Measurements from ENCODE around the gene NR5A2. TPM values are rescaled to one million over a fixed set of nuclear protein-coding genes. Genes with fewer than 3 reads are reported as not detected.

NR5A2 gene
- total and polyA plus RNA-seq, 10 of the 15 experiments (the other 5 are each of a cell fraction or from before 2014, with no cell fraction given): 0.02 to 0.60 (median 0.15) TPM; not detected in 1

DNA sequence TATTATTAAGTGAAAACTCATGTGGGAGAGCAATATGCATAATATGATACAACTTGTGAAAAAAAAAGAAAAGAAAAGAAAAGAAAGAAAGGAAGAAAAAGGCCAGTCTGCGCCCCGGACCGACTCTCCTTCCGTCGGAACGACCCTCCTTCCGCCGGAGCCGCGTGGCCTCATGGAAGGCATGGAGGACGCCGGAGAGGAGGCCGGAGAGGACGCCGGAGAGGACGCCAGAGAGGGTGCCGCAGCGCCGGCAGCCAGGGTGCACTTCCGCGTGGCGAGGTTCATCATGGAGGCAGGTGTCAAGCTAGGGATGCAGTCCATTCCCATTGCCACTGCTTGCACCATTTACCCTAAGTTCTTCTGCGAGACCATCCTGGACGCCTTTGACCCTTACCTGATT is 185.9 kb downstream of the NR5A2 start:
- peaks cover 7% of the 10 kb centered on the region for H3K4me1 ChIP-seq (ENCODE audit: control insufficient read depth, insufficient read depth, low read length)
- TF ChIP-seq, protein P1, sequence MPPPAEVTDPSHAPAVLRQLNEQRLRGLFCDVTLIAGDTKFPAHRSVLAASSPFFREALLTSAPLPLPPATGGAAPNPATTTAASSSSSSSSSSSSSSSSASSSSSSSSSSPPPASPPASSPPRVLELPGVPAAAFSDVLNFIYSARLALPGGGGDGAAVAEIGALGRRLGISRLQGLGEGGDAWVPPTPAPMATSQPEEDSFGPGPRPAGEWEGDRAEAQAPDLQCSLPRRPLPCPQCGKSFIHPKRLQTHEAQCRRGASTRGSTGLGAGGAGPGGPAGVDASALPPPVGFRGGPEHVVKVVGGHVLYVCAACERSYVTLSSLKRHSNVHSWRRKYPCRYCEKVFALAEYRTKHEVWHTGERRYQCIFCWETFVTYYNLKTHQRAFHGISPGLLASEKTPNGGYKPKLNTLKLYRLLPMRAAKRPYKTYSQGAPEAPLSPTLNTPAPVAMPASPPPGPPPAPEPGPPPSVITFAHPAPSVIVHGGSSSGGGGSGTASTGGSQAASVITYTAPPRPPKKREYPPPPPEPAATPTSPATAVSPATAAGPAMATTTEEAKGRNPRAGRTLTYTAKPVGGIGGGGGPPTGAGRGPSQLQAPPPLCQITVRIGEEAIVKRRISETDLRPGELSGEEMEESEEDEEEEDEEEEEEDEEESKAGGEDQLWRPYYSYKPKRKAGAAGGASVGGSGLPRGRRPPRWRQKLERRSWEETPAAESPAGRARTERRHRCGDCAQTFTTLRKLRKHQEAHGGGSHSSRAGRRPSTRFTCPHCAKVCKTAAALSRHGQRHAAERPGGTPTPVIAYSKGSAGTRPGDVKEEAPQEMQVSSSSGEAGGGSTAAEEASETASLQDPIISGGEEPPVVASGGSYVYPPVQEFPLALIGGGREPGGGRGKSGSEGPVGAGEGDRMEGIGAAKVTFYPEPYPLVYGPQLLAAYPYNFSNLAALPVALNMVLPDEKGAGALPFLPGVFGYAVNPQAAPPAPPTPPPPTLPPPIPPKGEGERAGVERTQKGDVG (CRISPR knock-in tag; IDR thresholded peaks at IDR 0.05): no peak
- TF ChIP-seq KAT2A (conservative IDR thresholded peaks at IDR 0.05; ENCODE audit: control insufficient read depth, low read depth, low read length) (no peak), PAX8 (IDR thresholded peaks at IDR 0.05) (no peak), EGR1 (IDR thresholded peaks at IDR 0.05; ENCODE audit: borderline replicate concordance in 1 of 2, low read depth in 2 of 2, low read length in 2 of 2) (no peak), RELA (IDR thresholded peaks at IDR 0.05; ENCODE audit: borderline replicate concordance, partially characterized antibody) (no peak), EED (IDR thresholded peaks at IDR 0.05; ENCODE audit: low read depth) (no peak), ZNF274 (IDR thresholded peaks at IDR 0.05; ENCODE audit: insufficient read depth, insufficient read length) (no peak), ZSCAN29 (IDR thresholded peaks at IDR 0.05) (no peak)
- no peaks in the 10 kb centered on the region for H3K27me3 ChIP-seq (replicated peaks in 1 of 2; ENCODE audit: control insufficient read depth in 2 of 2, insufficient read depth in 2 of 2, low read length in 1 of 2)
- ChIA-PET CTCF (no interaction called here), SMC1A (ENCODE audit: uncharacterized antibody, unreplicated experiment) (interaction anchor here (1.0 kb wide), 1 partner anchor 18 kb away, joined by 4 read pairs; no protein-coding TSS in a partner anchor), POLR2A (no interaction called here), RAD21 (ENCODE audit: unreplicated experiment) (no interaction called here)
- ATAC-seq (no peak), FAIRE-seq (no peak), DNase-seq (ENCODE audit: low read depth, low spot score) (no peak)
- intact Hi-C loops (cut with micrococcal nuclease; ENCODE audit: unreplicated experiment): no loop called here
- H3K9me3 ChIP-seq (replicated peaks; ENCODE audit: control insufficient read depth, insufficient read depth, low read length): no peaks in the 10 kb centered on the region; the same call in 2 of the 3 replicates
- no TSS peak for BruUV-seq (replicated peaks)
- in situ Hi-C loops (cut with MboI): no loop called here
- no peaks in the 10 kb centered on the region for H4K20me1 ChIP-seq (ENCODE audit: control insufficient read depth, insufficient read depth)
- no peaks in the 10 kb centered on the region for H3K79me2 ChIP-seq (ENCODE audit: control insufficient read depth, insufficient read depth, low read length)
- H3K9ac ChIP-seq (ENCODE audit: control insufficient read depth, insufficient read depth, low read length): no peak overlapping the region
- no peak overlapping the region for H2AFZ ChIP-seq (ENCODE audit: control insufficient read depth, low read depth, low read length)
- no peak overlapping the region for H3K4me2 ChIP-seq (ENCODE audit: control insufficient read depth, insufficient read depth)
- 85% methylated on average over 24 of the region's 24 CpGs for WGBS (ENCODE audit: insufficient coverage, insufficient replicate concordance, low lambda C conversion rate, missing lambda C conversion rate)
- no peaks in the 10 kb centered on the region for H3K36me3 ChIP-seq (ENCODE audit: control insufficient read depth in 2 of 2, insufficient read depth in 2 of 2, low read length in 1 of 2)
- no peak overlapping the region for H3K27ac ChIP-seq (ENCODE audit: control insufficient read depth, insufficient read depth)
- no peak overlapping the region for H3K4me3 ChIP-seq

All from GM12878 (cell line).